Liver (tissue), 9 donors: ENCODE measurements around the gene ZNF839. TPM values are rescaled to one million over a fixed set of nuclear protein-coding genes. Genes with fewer than 3 reads are reported as not detected.

Source experiments
- DNase-seq: peaks from one replicate; pipeline ENCODE4 v3.0.0-alpha.2; 2017; ENCODE audit warnings: low spot score
- H3K27ac ChIP-seq, 2 donors: one replicate each; pipeline ENCODE4 v1.7.0; 2013; ENCODE audit warnings: inconsistent platforms in 2 of 2, low read length in 2 of 2, control low read depth in 1 of 2, low read depth in 1 of 2, mild to moderate bottlenecking in 1 of 2
- H3K27me3 ChIP-seq, 4 donors: one replicate each; pipeline versions ENCODE4 v1.6.1 to v1.7.0; 2013; ENCODE audit warnings: low read length in 3 of 4, inconsistent platforms in 1 of 4, mild to moderate bottlenecking in 1 of 4, moderate library complexity in 1 of 4; ENCODE audit not compliant: control insufficient read depth in 4 of 4, insufficient read depth in 4 of 4
- H3K36me3 ChIP-seq, 4 donors: one replicate each; pipeline versions ENCODE4 v1.6.1 to v1.7.0; 2013; ENCODE audit warnings: low read length in 3 of 4, mild to moderate bottlenecking in 3 of 4, low read depth in 1 of 4, moderate library complexity in 1 of 4; ENCODE audit not compliant: control insufficient read depth in 4 of 4, insufficient read depth in 3 of 4
- H3K4me1 ChIP-seq, 4 donors: one replicate each; pipeline versions ENCODE4 v1.6.1 to v1.7.0; 2013; ENCODE audit warnings: low read length in 3 of 4, mild to moderate bottlenecking in 3 of 4, moderate library complexity in 1 of 4; ENCODE audit not compliant: control insufficient read depth in 4 of 4, insufficient read depth in 4 of 4
- H3K4me3 ChIP-seq, 3 donors: one replicate each; pipeline versions ENCODE4 v1.6.1 to v1.7.0; 2013; ENCODE audit warnings: low read length in 3 of 3, control low read depth in 1 of 3, low read depth in 1 of 3, mild to moderate bottlenecking in 1 of 3
- H3K9ac ChIP-seq, 2 donors: one replicate each; pipeline ENCODE4 v1.7.0; 2013; ENCODE audit warnings: low read length in 2 of 2, mild to moderate bottlenecking in 2 of 2, moderate library complexity in 2 of 2, control low read depth in 1 of 2, low read depth in 1 of 2
- H3K9me3 ChIP-seq, 4 donors: one replicate each; pipeline versions ENCODE4 v1.6.1 to v1.7.0; 2013; ENCODE audit warnings: low read length in 3 of 4; ENCODE audit not compliant: control insufficient read depth in 4 of 4
- EGR1 ChIP-seq, 2 donors: IDR thresholded peaks; 2 replicates each; pipeline ENCODE4 v1.6.1; 2016 to 2018; ENCODE audit warnings: antibody characterized with exemption in 2 of 2, low read depth in 2 of 2
- FOXA1 ChIP-seq: IDR thresholded peaks from 2 replicates; pipeline ENCODE4 v1.6.1; 2016; ENCODE audit warnings: antibody characterized with exemption
- FOXA2 ChIP-seq: IDR thresholded peaks from 2 replicates; pipeline ENCODE4 v1.6.1; 2016; ENCODE audit warnings: antibody characterized with exemption
- GABPA ChIP-seq, 2 donors: IDR thresholded peaks in 1 of 2; conservative IDR thresholded peaks in 1 of 2; 2 replicates each; pipeline ENCODE4 v1.6.1; 2016; ENCODE audit warnings: antibody characterized with exemption in 2 of 2, mild to moderate bottlenecking in 1 of 2, moderate library complexity in 1 of 2
- HNF4A ChIP-seq, 2 donors: conservative IDR thresholded peaks; 2 replicates each; pipeline ENCODE4 v1.6.1; 2016; ENCODE audit warnings: antibody characterized with exemption in 2 of 2, mild to moderate bottlenecking in 2 of 2
- HNF4G ChIP-seq: IDR thresholded peaks from 2 replicates; pipeline ENCODE4 v1.6.1; 2016; ENCODE audit warnings: antibody characterized with exemption
- JUND ChIP-seq, 2 donors: IDR thresholded peaks; 2 replicates each; pipeline ENCODE4 v1.6.1; 2016; ENCODE audit warnings: antibody characterized with exemption in 2 of 2
- MAX ChIP-seq: IDR thresholded peaks from 2 replicates; pipeline ENCODE4 v1.6.1; 2016; ENCODE audit warnings: antibody characterized with exemption
- NR2F2 ChIP-seq: IDR thresholded peaks from 2 replicates; pipeline ENCODE4 v1.6.1; 2016; ENCODE audit warnings: antibody characterized with exemption
- RAD21 ChIP-seq, 2 donors: IDR thresholded peaks; 2 replicates each; pipeline ENCODE4 v1.6.1; 2016; ENCODE audit warnings: antibody characterized with exemption in 2 of 2, mild to moderate bottlenecking in 2 of 2
- RXRA ChIP-seq, 2 donors: IDR thresholded peaks; 2 replicates each; pipeline ENCODE4 v1.6.1; 2017 to 2018; ENCODE audit warnings: antibody characterized with exemption in 2 of 2, mild to moderate bottlenecking in 1 of 2
- SP1 ChIP-seq: IDR thresholded peaks from 2 replicates; pipeline ENCODE4 v1.6.1; 2018; ENCODE audit warnings: antibody characterized with exemption, mild to moderate bottlenecking
- TAF1 ChIP-seq: conservative IDR thresholded peaks from 2 replicates; pipeline ENCODE4 v1.6.1; 2016; ENCODE audit warnings: antibody characterized with exemption, mild to moderate bottlenecking
- YY1 ChIP-seq: IDR thresholded peaks from 2 replicates; pipeline ENCODE4 v1.6.1; 2016; ENCODE audit warnings: antibody characterized with exemption, mild to moderate bottlenecking
- ZBTB33 ChIP-seq: IDR thresholded peaks from 2 replicates; pipeline ENCODE4 v1.6.1; 2016; ENCODE audit warnings: antibody characterized with exemption
- WGBS: extraction: QIAGEN DNeasy Blood & Tissue Kit; methylation state at CpG from one replicate; pipeline ENCODE4 v1.1.7; 2013; 5-methylcytosine and 5-hydroxymethylcytosine counted together
- polyA plus RNA-seq, 2 donors: library from polyadenylated mRNA; stranded (reverse) in 1 of 2; unstranded in 1 of 2; fragments of 200-250 nt in 1 of 2; fragments of >200 nt in 1 of 2; fragmentation: Nextera tagmentation in 1 of 2; extraction: Ambion mirVana in 1 of 2; gene quantifications; one replicate each; pipeline versions ENCODE4 v1.2.1 to v1.2.3, GENCODE V29; 2013 to 2015
- total RNA-seq, 2 donors: library from RNA; depleted of rRNA; stranded (reverse); fragments of >200 nt; gene quantifications; one replicate each; pipeline ENCODE4 v1.2.3, GENCODE V29; 2014
- TF ChIP-seq, protein P1 (sequence below): fragments of 150-350 bp; IDR thresholded peaks from 2 replicates; pipeline ENCODE4 v1.5.1; 2017; ENCODE audit warnings: improper control_type of control experiment, low read depth, low read length; ENCODE audit not compliant: missing input control
- TF ChIP-seq, protein P2 (sequence below): IDR thresholded peaks from 2 replicates; pipeline ENCODE4 v1.6.1; 2016; ENCODE audit warnings: antibody characterized with exemption, mild to moderate bottlenecking
- TF ChIP-seq, protein P3 (sequence below): IDR thresholded peaks from 2 replicates; pipeline ENCODE4 v1.6.1; 2016; ENCODE audit warnings: antibody characterized with exemption
- donor health status: healthy.
- donor health status: healthy.
- donor health status: healthy.
- donor health status: healthy.
- donor health status: healthy.

Gene ZNF839
- total and polyA plus RNA-seq, 4 donors = 3.1 to 5.6 (median 4.3) TPM

- Histone ChIP-seq H3K4me1 (no peaks in the 10 kb centered on the region), H3K36me3 (peaks cover 16 to 70% (median 45%) of the 10 kb centered on the region in 4 donors), H3K4me3 (no peak overlapping the region), H3K27me3 (no peaks in the 10 kb centered on the region), H3K9me3 (no peaks in the 10 kb centered on the region), H3K9ac (no peak overlapping the region), H3K27ac (no peak overlapping the region)
- no peak for DNase-seq
- 98% methylated on average over 4 of the region's 4 CpGs for WGBS
- TF ChIP-seq RAD21 (IDR thresholded peaks at IDR 0.05) (no peak), TAF1 (no peak), GABPA (IDR thresholded peaks at IDR 0.05 in 1 of 2, conservative IDR thresholded peaks at IDR 0.05 in 1 of 2) (no peak), HNF4A (conservative IDR thresholded peaks at IDR 0.05) (no peak), EGR1 (IDR thresholded peaks at IDR 0.05; ENCODE audit: low read depth in 2 of 2) (no peak), YY1 (no peak), ZBTB33 (no peak), FOXA2 (no peak), NR2F2 (no peak), JUND (IDR thresholded peaks at IDR 0.05) (no peak), MAX (no peak), RXRA (IDR thresholded peaks at IDR 0.05) (no peak), SP1 (no peak), HNF4G (no peak)
- TF ChIP-seq, protein P1, sequence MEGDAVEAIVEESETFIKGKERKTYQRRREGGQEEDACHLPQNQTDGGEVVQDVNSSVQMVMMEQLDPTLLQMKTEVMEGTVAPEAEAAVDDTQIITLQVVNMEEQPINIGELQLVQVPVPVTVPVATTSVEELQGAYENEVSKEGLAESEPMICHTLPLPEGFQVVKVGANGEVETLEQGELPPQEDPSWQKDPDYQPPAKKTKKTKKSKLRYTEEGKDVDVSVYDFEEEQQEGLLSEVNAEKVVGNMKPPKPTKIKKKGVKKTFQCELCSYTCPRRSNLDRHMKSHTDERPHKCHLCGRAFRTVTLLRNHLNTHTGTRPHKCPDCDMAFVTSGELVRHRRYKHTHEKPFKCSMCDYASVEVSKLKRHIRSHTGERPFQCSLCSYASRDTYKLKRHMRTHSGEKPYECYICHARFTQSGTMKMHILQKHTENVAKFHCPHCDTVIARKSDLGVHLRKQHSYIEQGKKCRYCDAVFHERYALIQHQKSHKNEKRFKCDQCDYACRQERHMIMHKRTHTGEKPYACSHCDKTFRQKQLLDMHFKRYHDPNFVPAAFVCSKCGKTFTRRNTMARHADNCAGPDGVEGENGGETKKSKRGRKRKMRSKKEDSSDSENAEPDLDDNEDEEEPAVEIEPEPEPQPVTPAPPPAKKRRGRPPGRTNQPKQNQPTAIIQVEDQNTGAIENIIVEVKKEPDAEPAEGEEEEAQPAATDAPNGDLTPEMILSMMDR = no peak
- TF ChIP-seq, protein P2, sequence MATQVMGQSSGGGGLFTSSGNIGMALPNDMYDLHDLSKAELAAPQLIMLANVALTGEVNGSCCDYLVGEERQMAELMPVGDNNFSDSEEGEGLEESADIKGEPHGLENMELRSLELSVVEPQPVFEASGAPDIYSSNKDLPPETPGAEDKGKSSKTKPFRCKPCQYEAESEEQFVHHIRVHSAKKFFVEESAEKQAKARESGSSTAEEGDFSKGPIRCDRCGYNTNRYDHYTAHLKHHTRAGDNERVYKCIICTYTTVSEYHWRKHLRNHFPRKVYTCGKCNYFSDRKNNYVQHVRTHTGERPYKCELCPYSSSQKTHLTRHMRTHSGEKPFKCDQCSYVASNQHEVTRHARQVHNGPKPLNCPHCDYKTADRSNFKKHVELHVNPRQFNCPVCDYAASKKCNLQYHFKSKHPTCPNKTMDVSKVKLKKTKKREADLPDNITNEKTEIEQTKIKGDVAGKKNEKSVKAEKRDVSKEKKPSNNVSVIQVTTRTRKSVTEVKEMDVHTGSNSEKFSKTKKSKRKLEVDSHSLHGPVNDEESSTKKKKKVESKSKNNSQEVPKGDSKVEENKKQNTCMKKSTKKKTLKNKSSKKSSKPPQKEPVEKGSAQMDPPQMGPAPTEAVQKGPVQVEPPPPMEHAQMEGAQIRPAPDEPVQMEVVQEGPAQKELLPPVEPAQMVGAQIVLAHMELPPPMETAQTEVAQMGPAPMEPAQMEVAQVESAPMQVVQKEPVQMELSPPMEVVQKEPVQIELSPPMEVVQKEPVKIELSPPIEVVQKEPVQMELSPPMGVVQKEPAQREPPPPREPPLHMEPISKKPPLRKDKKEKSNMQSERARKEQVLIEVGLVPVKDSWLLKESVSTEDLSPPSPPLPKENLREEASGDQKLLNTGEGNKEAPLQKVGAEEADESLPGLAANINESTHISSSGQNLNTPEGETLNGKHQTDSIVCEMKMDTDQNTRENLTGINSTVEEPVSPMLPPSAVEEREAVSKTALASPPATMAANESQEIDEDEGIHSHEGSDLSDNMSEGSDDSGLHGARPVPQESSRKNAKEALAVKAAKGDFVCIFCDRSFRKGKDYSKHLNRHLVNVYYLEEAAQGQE = no peak
- TF ChIP-seq, protein P3, sequence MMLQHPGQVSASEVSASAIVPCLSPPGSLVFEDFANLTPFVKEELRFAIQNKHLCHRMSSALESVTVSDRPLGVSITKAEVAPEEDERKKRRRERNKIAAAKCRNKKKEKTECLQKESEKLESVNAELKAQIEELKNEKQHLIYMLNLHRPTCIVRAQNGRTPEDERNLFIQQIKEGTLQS = no peak
Measured at GRCh38 chr14:102346645-102347044, 27.1 kb downstream of the ZNF839 start.

- Histone ChIP-seq H3K4me1 (no peaks in the 10 kb centered on the region), H3K27ac (no peak overlapping the region), H3K36me3 (peaks cover 12 to 63% (median 44%) of the 10 kb centered on the region in 4 donors), H3K9me3 (no peaks in the 10 kb centered on the region), H3K4me3 (no peak overlapping the region), H3K27me3 (no peaks in the 10 kb centered on the region), H3K9ac (no peak overlapping the region)
- no peak for DNase-seq
- WGBS = 97% methylated on average over 16 of the region's 16 CpGs
- TF ChIP-seq EGR1 (IDR thresholded peaks at IDR 0.05; ENCODE audit: low read depth in 2 of 2) (no peak), FOXA1 (no peak), HNF4G (no peak), NR2F2 (no peak), ZBTB33 (no peak), RXRA (IDR thresholded peaks at IDR 0.05) (no peak), GABPA (IDR thresholded peaks at IDR 0.05 in 1 of 2, conservative IDR thresholded peaks at IDR 0.05 in 1 of 2) (no peak), SP1 (no peak), MAX (no peak), TAF1 (no peak), JUND (IDR thresholded peaks at IDR 0.05) (no peak), HNF4A (conservative IDR thresholded peaks at IDR 0.05) (no peak), YY1 (no peak)
Measured at GRCh38 chr14:102348376-102348775, 28.8 kb downstream of the ZNF839 start.
